K562 (cell line): ENCODE data around the gene RAP2C. TPM values are rescaled to one million over a fixed set of nuclear protein-coding genes. Genes with fewer than 3 reads are reported as not detected.

ENCODE experiments used
- RERE ChIP-seq: sonication (generic); formaldehyde crosslinking; IDR thresholded peaks from 2 replicates; pipeline ENCODE4 v1.8.0; 2023; ENCODE audit warnings: missing genetic modification reagents, mild to moderate bottlenecking, borderline replicate concordance
- SOX6 ChIP-seq: fragments of 450-650 bp; IDR thresholded peaks from 2 replicates; pipeline ENCODE4 v1.6.1; 2014; ENCODE audit warnings: mild to moderate bottlenecking
- SP1 ChIP-seq: sonication (generic); formaldehyde crosslinking; IDR thresholded peaks from 2 replicates; pipeline ENCODE4 v1.8.1; 2022; ENCODE audit warnings: mild to moderate bottlenecking, missing genetic modification reagents
- SP2 ChIP-seq: IDR thresholded peaks from 2 replicates; pipeline ENCODE4 v1.6.1; 2011; ENCODE audit warnings: mild to moderate bottlenecking, low read depth, low read length, moderate library complexity; ENCODE audit not compliant: poor library complexity, severe bottlenecking; ENCODE audit errors: extremely low read depth
- STAT5B ChIP-seq: fragments of 250-450 bp; sonication (Bioruptor Pico); IDR thresholded peaks from 2 replicates; pipeline ENCODE4 v1.8.0; 2021; ENCODE audit warnings: mild to moderate bottlenecking, inconsistent platforms
- ZNF354B ChIP-seq: fragments of 250-450 bp; sonication (Bioruptor Pico); IDR thresholded peaks from 2 replicates; pipeline ENCODE4 v1.4.0; 2020
- ZNF668 ChIP-seq: fragments of 250-450 bp; sonication (Bioruptor Pico); IDR thresholded peaks from 2 replicates; pipeline ENCODE4 v1.8.0; 2022; ENCODE audit warnings: mild to moderate bottlenecking, inconsistent platforms
- ZNF717 ChIP-seq: fragments of 250-450 bp; sonication (Bioruptor Pico); IDR thresholded peaks from 2 replicates; pipeline ENCODE4 v1.5.0; 2021
- polyA plus RNA-seq, 8 experiments: library from polyadenylated mRNA; depleted of rRNA in 4 of 8; stranded (reverse) in 5 of 8; unstranded in 3 of 8; fragments of >200 nt; fragmentation: Nextera tagmentation in 2 of 8; fragmentation: Illumina TruSeq in 1 of 8; extraction: Ambion mirVana in 2 of 8; extraction: Trizol in 1 of 8; gene quantifications; 2 replicates each; pipeline versions ENCODE4 v1.2.1 to v1.2.3, GENCODE V29; 2011 to 2014; ENCODE audit warnings: inconsistent platforms in 1 of 8, missing spikeins in 1 of 8
- total RNA-seq, 7 experiments: library from RNA; depleted of rRNA in 6 of 7; stranded (reverse); fragments of >200 nt in 6 of 7; fragmentation: Illumina TruSeq in 2 of 7; extraction: Trizol in 2 of 7; gene quantifications; 2 replicates each; pipeline versions ENCODE4 v1.2.1 to v1.2.3, GENCODE V29; 2011 to 2021; ENCODE audit warnings: low replicate concordance in 1 of 7
- TF ChIP-seq, protein P1 (sequence below), 3 experiments: IDR thresholded peaks in 2 of 3; conservative IDR thresholded peaks in 1 of 3; 2 replicates each; pipeline ENCODE4 v1.5.1; 2011 to 2012; ENCODE audit warnings: low read length in 3 of 3, mild to moderate bottlenecking in 3 of 3, control low read depth in 2 of 3, improper control_type of control experiment in 1 of 3, inconsistent platforms in 1 of 3, low read depth in 1 of 3, mixed read lengths in 1 of 3, moderate library complexity in 1 of 3; ENCODE audit not compliant: insufficient read depth in 2 of 3
- TF ChIP-seq, protein P2 (sequence below), 2 experiments: fragments of 450-650 bp; formaldehyde crosslinking in 1 of 2; IDR thresholded peaks; 2 replicates each; pipeline versions ENCODE4 v1.4.0 to v1.6.1; 2014 to 2020; ENCODE audit warnings: mild to moderate bottlenecking in 2 of 2, borderline replicate concordance in 1 of 2, low read depth in 1 of 2

Gene RAP2C
- total and polyA plus RNA-seq, 9 of the 15 experiments (the other 6 are each of a cell fraction or from before 2014, with no cell fraction given), result 7.8 to 28.6 (median 18.6) TPM

DNA sequence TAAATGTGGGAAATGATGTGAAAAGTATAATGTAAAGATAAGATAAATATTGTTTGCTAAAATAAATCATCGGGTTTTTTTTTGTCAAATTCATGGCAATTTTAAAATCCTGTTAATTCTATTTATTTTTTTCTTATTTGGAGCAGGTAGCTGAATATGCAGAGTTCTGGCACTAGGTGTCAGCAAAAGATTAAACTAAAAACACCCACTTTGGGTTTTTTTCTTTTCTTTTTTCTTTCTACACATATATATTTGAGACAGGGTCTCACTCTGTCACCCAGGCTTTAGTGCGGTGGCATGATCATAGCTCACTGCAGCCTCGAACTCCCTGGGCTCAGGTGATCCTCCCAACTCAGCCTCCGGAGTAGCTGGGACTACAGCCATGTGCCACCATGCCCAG, 6.9 kb upstream of the RAP2C start (continued):
- TF ChIP-seq, protein P1, sequence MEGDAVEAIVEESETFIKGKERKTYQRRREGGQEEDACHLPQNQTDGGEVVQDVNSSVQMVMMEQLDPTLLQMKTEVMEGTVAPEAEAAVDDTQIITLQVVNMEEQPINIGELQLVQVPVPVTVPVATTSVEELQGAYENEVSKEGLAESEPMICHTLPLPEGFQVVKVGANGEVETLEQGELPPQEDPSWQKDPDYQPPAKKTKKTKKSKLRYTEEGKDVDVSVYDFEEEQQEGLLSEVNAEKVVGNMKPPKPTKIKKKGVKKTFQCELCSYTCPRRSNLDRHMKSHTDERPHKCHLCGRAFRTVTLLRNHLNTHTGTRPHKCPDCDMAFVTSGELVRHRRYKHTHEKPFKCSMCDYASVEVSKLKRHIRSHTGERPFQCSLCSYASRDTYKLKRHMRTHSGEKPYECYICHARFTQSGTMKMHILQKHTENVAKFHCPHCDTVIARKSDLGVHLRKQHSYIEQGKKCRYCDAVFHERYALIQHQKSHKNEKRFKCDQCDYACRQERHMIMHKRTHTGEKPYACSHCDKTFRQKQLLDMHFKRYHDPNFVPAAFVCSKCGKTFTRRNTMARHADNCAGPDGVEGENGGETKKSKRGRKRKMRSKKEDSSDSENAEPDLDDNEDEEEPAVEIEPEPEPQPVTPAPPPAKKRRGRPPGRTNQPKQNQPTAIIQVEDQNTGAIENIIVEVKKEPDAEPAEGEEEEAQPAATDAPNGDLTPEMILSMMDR (IDR thresholded peaks at IDR 0.05 in 2 of 3, conservative IDR thresholded peaks at IDR 0.05 in 1 of 3; ENCODE audit: insufficient read depth in 2 of 3, low read depth in 1 of 3, low read length in 3 of 3), result peak; percentile 17 to 61 (median 18); a peak in 3 of 6 replicates
- TF ChIP-seq, protein P2, sequence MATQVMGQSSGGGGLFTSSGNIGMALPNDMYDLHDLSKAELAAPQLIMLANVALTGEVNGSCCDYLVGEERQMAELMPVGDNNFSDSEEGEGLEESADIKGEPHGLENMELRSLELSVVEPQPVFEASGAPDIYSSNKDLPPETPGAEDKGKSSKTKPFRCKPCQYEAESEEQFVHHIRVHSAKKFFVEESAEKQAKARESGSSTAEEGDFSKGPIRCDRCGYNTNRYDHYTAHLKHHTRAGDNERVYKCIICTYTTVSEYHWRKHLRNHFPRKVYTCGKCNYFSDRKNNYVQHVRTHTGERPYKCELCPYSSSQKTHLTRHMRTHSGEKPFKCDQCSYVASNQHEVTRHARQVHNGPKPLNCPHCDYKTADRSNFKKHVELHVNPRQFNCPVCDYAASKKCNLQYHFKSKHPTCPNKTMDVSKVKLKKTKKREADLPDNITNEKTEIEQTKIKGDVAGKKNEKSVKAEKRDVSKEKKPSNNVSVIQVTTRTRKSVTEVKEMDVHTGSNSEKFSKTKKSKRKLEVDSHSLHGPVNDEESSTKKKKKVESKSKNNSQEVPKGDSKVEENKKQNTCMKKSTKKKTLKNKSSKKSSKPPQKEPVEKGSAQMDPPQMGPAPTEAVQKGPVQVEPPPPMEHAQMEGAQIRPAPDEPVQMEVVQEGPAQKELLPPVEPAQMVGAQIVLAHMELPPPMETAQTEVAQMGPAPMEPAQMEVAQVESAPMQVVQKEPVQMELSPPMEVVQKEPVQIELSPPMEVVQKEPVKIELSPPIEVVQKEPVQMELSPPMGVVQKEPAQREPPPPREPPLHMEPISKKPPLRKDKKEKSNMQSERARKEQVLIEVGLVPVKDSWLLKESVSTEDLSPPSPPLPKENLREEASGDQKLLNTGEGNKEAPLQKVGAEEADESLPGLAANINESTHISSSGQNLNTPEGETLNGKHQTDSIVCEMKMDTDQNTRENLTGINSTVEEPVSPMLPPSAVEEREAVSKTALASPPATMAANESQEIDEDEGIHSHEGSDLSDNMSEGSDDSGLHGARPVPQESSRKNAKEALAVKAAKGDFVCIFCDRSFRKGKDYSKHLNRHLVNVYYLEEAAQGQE (IDR thresholded peaks at IDR 0.05; ENCODE audit: borderline replicate concordance), result peak; percentile 11; the same call in 1 of the 2 replicates
- TF ChIP-seq, protein P2 (CRISPR knock-in tag; IDR thresholded peaks at IDR 0.05; ENCODE audit: low read depth), result no peak
- TF ChIP-seq SP2 (no peak), ZNF717 (CRISPR knock-in tag) (no peak), STAT5B (CRISPR knock-in tag) (no peak), SP1 (CRISPR knock-in tag) (no peak), SOX6 (no peak), RERE (CRISPR knock-in tag) (no peak), ZNF668 (no peak), ZNF354B (CRISPR knock-in tag) (no peak)
